T-helper 17 cell (primary cell): ENCODE data around the gene NRCAM. TPM values are rescaled to one million over a fixed set of nuclear protein-coding genes. Genes with fewer than 3 reads are reported as not detected.
"Not testable (repeated sequence)": the region's sequence is repeated elsewhere in the genome, so short reads cannot be mapped to it uniquely, and the experiment has no call there.

Source experiments
- ATAC-seq: fragments of 150-1000 bp; cut with Tn5 transposase; 2 replicates; pipeline ENCODE4 v1.10.0; 2021; ENCODE audit warnings: mild to moderate bottlenecking, moderate library complexity
- DNase-seq, 3 donors: peaks; one replicate each; pipeline versions ENCODE4 v3.0.0 to v3.0.0-alpha.2; 2020 to 2021
- H3K9me3 ChIP-seq: one replicate; pipeline ENCODE4 v1.7.0; 2013; ENCODE audit warnings: low read length, mild to moderate bottlenecking; ENCODE audit not compliant: control insufficient read depth, poor library complexity, severe bottlenecking
- H3K27ac Mint-ChIP-seq: one replicate; pipeline ENCODE4 v1.8.0; 2022; ENCODE audit warnings: mild to moderate bottlenecking, moderate library complexity, mixed read lengths
- H3K27me3 Mint-ChIP-seq: one replicate; pipeline ENCODE4 v1.8.0; 2022; ENCODE audit warnings: mixed read lengths
- H3K36me3 Mint-ChIP-seq: one replicate; pipeline ENCODE4 v1.8.0; 2022; ENCODE audit warnings: low read depth, mixed read lengths
- H3K4me1 Mint-ChIP-seq: one replicate; pipeline ENCODE4 v1.8.0; 2022; ENCODE audit warnings: mild to moderate bottlenecking, mixed read lengths
- H3K4me3 Mint-ChIP-seq: one replicate; pipeline ENCODE4 v1.8.0; 2022; ENCODE audit warnings: mild to moderate bottlenecking, moderate library complexity, mixed read lengths
- total RNA-seq, 4 donors: library from RNA in 2 of 4; stranded (reverse) in 2 of 4; gene quantifications; one replicate each; pipeline ENCODE4 v1.2.3 and lab custom pipeline; 2022 to 2026

Gene NRCAM
- total RNA-seq, 2 donors from 2014 or later, result not detected

GRCh38 chr7:108363659-108364058 lies 92.6 kb downstream of the NRCAM start:
- peaks cover 20% of the 10 kb centered on the region for H3K27me3 Mint-ChIP-seq
- ATAC-seq, result no peak
- H3K36me3 Mint-ChIP-seq, result peaks cover 2% of the 10 kb centered on the region
- no peak for DNase-seq
- H3K4me1 Mint-ChIP-seq, result peaks cover 2% of the 10 kb centered on the region
- no peak overlapping the region for H3K27ac Mint-ChIP-seq
- no peaks in the 10 kb centered on the region for H3K9me3 ChIP-seq
- no peak overlapping the region for H3K4me3 Mint-ChIP-seq

GRCh38 chr7:108360058-108360800 lies 96.0 kb downstream of the NRCAM start:
- H3K9me3 ChIP-seq, result no peaks in the 10 kb centered on the region
- ATAC-seq (no peak), DNase-seq (no peak)
- Mint-ChIP-seq H3K4me1 (peaks cover 2% of the 10 kb centered on the region), H3K27me3 (peaks cover 17% of the 10 kb centered on the region), H3K27ac (no peak overlapping the region), H3K4me3 (no peak overlapping the region), H3K36me3 (peaks cover 2% of the 10 kb centered on the region)

- no peaks in the 10 kb centered on the region for H3K9me3 ChIP-seq
- Mint-ChIP-seq H3K4me3 (no peak overlapping the region), H3K4me1 (peaks cover 2% of the 10 kb centered on the region), H3K27me3 (peaks cover 17% of the 10 kb centered on the region), H3K27ac (no peak overlapping the region), H3K36me3 (peaks cover 2% of the 10 kb centered on the region)
- ATAC-seq (no peak), DNase-seq (no peak)
Observed at GRCh38 chr7:108358553-108358952, 97.7 kb downstream of the NRCAM start.

GRCh38 chr7:108351729-108352131 lies 104.5 kb downstream of the NRCAM start:
- DNase-seq (no peak), ATAC-seq (no peak)
- no peaks in the 10 kb centered on the region for H3K4me1 Mint-ChIP-seq
- peaks cover 25% of the 10 kb centered on the region for H3K27me3 Mint-ChIP-seq
- H3K4me3 Mint-ChIP-seq, result no peak overlapping the region
- no peak overlapping the region for H3K27ac Mint-ChIP-seq
- H3K36me3 Mint-ChIP-seq, result no peaks in the 10 kb centered on the region
- H3K9me3 ChIP-seq, result no peaks in the 10 kb centered on the region

GRCh38 chr7:108348913-108349312 lies 107.3 kb downstream of the NRCAM start:
- H3K27me3 Mint-ChIP-seq, result peaks cover 25% of the 10 kb centered on the region
- H3K4me1 Mint-ChIP-seq, result no peaks in the 10 kb centered on the region
- ATAC-seq (no peak), DNase-seq (no peak)
- no peak overlapping the region for H3K4me3 Mint-ChIP-seq
- H3K36me3 Mint-ChIP-seq, result no peaks in the 10 kb centered on the region
- H3K9me3 ChIP-seq, result no peaks in the 10 kb centered on the region
- no peak overlapping the region for H3K27ac Mint-ChIP-seq

- H3K4me3 Mint-ChIP-seq, result no peak overlapping the region
- no peak overlapping the region for H3K27ac Mint-ChIP-seq
- peaks cover 20% of the 10 kb centered on the region for H3K27me3 Mint-ChIP-seq
- no peaks in the 10 kb centered on the region for H3K9me3 ChIP-seq
- H3K36me3 Mint-ChIP-seq, result no peaks in the 10 kb centered on the region
- no peaks in the 10 kb centered on the region for H3K4me1 Mint-ChIP-seq
- DNase-seq (no peak), ATAC-seq (no peak)
Observed at GRCh38 chr7:108347616-108348015, 108.6 kb downstream of the NRCAM start.

- ATAC-seq, result no peak
- Mint-ChIP-seq H3K4me3 (no peak overlapping the region), H3K36me3 (no peaks in the 10 kb centered on the region), H3K27me3 (peaks cover 19% of the 10 kb centered on the region), H3K27ac (no peak overlapping the region), H3K4me1 (no peaks in the 10 kb centered on the region)
- DNase-seq, result no peak
- no peaks in the 10 kb centered on the region for H3K9me3 ChIP-seq
Observed at GRCh38 chr7:108345710-108346336, 110.4 kb downstream of the NRCAM start.

- Mint-ChIP-seq H3K27me3 (peaks cover 10% of the 10 kb centered on the region), H3K27ac (no peak overlapping the region), H3K36me3 (no peaks in the 10 kb centered on the region), H3K4me3 (no peak overlapping the region), H3K4me1 (no peaks in the 10 kb centered on the region)
- ATAC-seq, result no peak
- no peaks in the 10 kb centered on the region for H3K9me3 ChIP-seq
- no peak for DNase-seq
Observed at GRCh38 chr7:108340856-108341411, 115.3 kb downstream of the NRCAM start.

GRCh38 chr7:108340406-108340805 lies 115.8 kb downstream of the NRCAM start:
- H3K4me3 Mint-ChIP-seq, H3K9me3 ChIP-seq, H3K36me3 Mint-ChIP-seq, H3K4me1 Mint-ChIP-seq, DNase-seq, ATAC-seq, H3K27ac Mint-ChIP-seq: not testable (repeated sequence)
- H3K27me3 Mint-ChIP-seq, result peaks cover 10% of the 10 kb centered on the region

GRCh38 chr7:108335269-108335918 lies 120.8 kb downstream of the NRCAM start:
- no peak overlapping the region for H3K4me3 Mint-ChIP-seq
- ATAC-seq (no peak), DNase-seq (no peak)
- no peak overlapping the region for H3K27ac Mint-ChIP-seq
- no peaks in the 10 kb centered on the region for H3K36me3 Mint-ChIP-seq
- no peaks in the 10 kb centered on the region for H3K4me1 Mint-ChIP-seq
- no peaks in the 10 kb centered on the region for H3K9me3 ChIP-seq
- H3K27me3 Mint-ChIP-seq, result peaks cover 20% of the 10 kb centered on the region

GRCh38 chr7:108332937-108333336 lies 123.3 kb downstream of the NRCAM start:
- ATAC-seq, result no peak
- Mint-ChIP-seq H3K27ac (no peak overlapping the region), H3K36me3 (no peaks in the 10 kb centered on the region), H3K27me3 (peaks cover 14% of the 10 kb centered on the region), H3K4me1 (no peaks in the 10 kb centered on the region), H3K4me3 (no peak overlapping the region)
- no peaks in the 10 kb centered on the region for H3K9me3 ChIP-seq
- no peak for DNase-seq

- DNase-seq, result no peak
- H3K36me3 Mint-ChIP-seq, result no peaks in the 10 kb centered on the region
- ATAC-seq, result no peak
- H3K27ac Mint-ChIP-seq, result no peak overlapping the region
- H3K4me3 Mint-ChIP-seq, result no peak overlapping the region
- peaks cover 10% of the 10 kb centered on the region for H3K27me3 Mint-ChIP-seq
- H3K4me1 Mint-ChIP-seq, result no peaks in the 10 kb centered on the region
- no peaks in the 10 kb centered on the region for H3K9me3 ChIP-seq
Observed at GRCh38 chr7:108331971-108332370, 124.3 kb downstream of the NRCAM start.

GRCh38 chr7:108330227-108330626 lies 126.0 kb downstream of the NRCAM start:
- Mint-ChIP-seq H3K36me3 (no peaks in the 10 kb centered on the region), H3K4me3 (no peak overlapping the region), H3K4me1 (no peaks in the 10 kb centered on the region), H3K27me3 (peaks cover 14% of the 10 kb centered on the region), H3K27ac (no peak overlapping the region)
- H3K9me3 ChIP-seq, result no peaks in the 10 kb centered on the region
- DNase-seq, result no peak
- no peak for ATAC-seq
